PC-3 (cell line): ENCODE data around the gene MYBPH.

Experiments used
- EZH2phosphoT487 ChIP-seq: fragments of 300-600 bp; sonication (generic); IDR thresholded peaks from 2 replicates; pipeline ENCODE4 v1.6.1; 2018; ENCODE audit warnings: mild to moderate bottlenecking, antibody characterized with exemption, low read length, borderline replicate concordance
- TF ChIP-seq, protein P1 (sequence below): fragments of 300-600 bp; sonication (generic); conservative IDR thresholded peaks from 2 replicates; pipeline ENCODE4 v1.5.1; 2017; ENCODE audit warnings: antibody characterized with exemption, low read depth, mild to moderate bottlenecking, low read length

DNA sequence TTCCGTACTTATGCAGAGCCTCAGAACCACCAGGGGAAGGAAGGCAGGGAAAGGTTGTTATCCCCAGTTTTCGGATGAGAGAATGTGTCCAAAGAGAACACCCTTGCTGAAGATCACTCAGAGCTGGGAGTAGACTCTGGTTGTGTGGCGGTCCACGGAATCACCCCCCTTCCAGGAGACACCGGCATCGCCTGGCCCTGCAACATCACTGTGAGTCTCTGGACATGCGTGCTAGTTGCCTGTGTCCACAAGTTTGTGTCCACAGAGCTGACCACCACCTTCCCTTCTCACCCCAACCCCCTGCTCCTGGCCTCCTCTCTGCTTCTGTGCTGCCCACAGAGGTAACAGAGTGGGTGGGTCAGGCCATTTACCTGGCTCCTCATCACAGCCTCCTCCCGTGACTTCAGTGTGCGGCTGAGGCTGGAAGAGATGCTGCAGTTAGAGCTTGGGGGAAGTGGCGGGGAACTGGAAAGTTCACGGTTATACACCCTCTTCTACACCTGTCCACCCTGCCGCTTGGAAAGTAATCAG lies 7.3 kb downstream of the MYBPH start:
- TF ChIP-seq, protein P1, sequence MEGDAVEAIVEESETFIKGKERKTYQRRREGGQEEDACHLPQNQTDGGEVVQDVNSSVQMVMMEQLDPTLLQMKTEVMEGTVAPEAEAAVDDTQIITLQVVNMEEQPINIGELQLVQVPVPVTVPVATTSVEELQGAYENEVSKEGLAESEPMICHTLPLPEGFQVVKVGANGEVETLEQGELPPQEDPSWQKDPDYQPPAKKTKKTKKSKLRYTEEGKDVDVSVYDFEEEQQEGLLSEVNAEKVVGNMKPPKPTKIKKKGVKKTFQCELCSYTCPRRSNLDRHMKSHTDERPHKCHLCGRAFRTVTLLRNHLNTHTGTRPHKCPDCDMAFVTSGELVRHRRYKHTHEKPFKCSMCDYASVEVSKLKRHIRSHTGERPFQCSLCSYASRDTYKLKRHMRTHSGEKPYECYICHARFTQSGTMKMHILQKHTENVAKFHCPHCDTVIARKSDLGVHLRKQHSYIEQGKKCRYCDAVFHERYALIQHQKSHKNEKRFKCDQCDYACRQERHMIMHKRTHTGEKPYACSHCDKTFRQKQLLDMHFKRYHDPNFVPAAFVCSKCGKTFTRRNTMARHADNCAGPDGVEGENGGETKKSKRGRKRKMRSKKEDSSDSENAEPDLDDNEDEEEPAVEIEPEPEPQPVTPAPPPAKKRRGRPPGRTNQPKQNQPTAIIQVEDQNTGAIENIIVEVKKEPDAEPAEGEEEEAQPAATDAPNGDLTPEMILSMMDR = no peak
- no peak for TF ChIP-seq EZH2phosphoT487
